ENCODE measurements around the gene PEX3. TPM values are rescaled to one million over a fixed set of nuclear protein-coding genes. Genes with fewer than 3 reads are reported as not detected.

Gene PEX3
- total RNA-seq, 1 experiment from 2014 or later, result 12.9 TPM

GRCh38 chr6:143527677-143528076 lies 77.1 kb downstream of the PEX3 start:
- no peaks in the 10 kb centered on the region for H3K9me3 ChIP-seq (ENCODE audit: control insufficient read depth in 1 of 2, insufficient read depth in 1 of 2, low read depth in 1 of 2, low read length in 2 of 2)
- ATAC-seq, result no peak
- no peak for DNase-seq (ENCODE audit: low read depth, low spot score)
- H2AFZ ChIP-seq (ENCODE audit: low read depth, low read length, poor library complexity, severe bottlenecking), result no peak overlapping the region
- intact Hi-C loops (cut with micrococcal nuclease), result no loop called here
- no peaks in the 10 kb centered on the region for H3K27me3 ChIP-seq (ENCODE audit: insufficient read depth, low read length)
- no peaks in the 10 kb centered on the region for H3K79me2 ChIP-seq (ENCODE audit: insufficient read depth, low read length)
- no peak overlapping the region for H3K4me3 ChIP-seq (replicated peaks in 1 of 2; ENCODE audit: low read depth in 1 of 2, low read length in 2 of 2)
- POLR2A ChIA-PET, result no interaction called here
- no peak overlapping the region for H3K27ac ChIP-seq (ENCODE audit: low read depth, low read length)
- RAD21 ChIA-PET (ENCODE audit: low non-redundant PET in 1 of 2, low total read pairs in 2 of 2, uncharacterized antibody in 2 of 2, unreplicated experiment in 2 of 2), result no interaction called here
- H3K36me3 ChIP-seq (ENCODE audit: control insufficient read depth in 1 of 2, insufficient read depth in 2 of 2, low read length in 2 of 2), result no peaks in the 10 kb centered on the region
- no peaks in the 10 kb centered on the region for H4K20me1 ChIP-seq (ENCODE audit: insufficient read depth)
- H3K4me1 ChIP-seq (ENCODE audit: control insufficient read depth in 1 of 2, insufficient read depth in 2 of 2, low read length in 2 of 2), result no peaks in the 10 kb centered on the region
- no peak overlapping the region for H3K9ac ChIP-seq (ENCODE audit: low read length)
- TF ChIP-seq EGR1 (IDR thresholded peaks at IDR 0.05; ENCODE audit: low read depth) (no peak), SRF (IDR thresholded peaks at IDR 0.05; ENCODE audit: low read depth) (no peak), MAX (IDR thresholded peaks at IDR 0.05) (no peak), POLR2AphosphoS5 (IDR thresholded peaks at IDR 0.05; ENCODE audit: low read depth, low read length) (no peak)
- BruUV-seq (replicated peaks), result no TSS peak
- H3K4me2 ChIP-seq (ENCODE audit: low read length), result no peak overlapping the region
- CTCF ChIA-PET, result no interaction called here
- no peaks in the 10 kb centered on the region for H3K9me2 ChIP-seq (ENCODE audit: insufficient read depth)

DNA sequence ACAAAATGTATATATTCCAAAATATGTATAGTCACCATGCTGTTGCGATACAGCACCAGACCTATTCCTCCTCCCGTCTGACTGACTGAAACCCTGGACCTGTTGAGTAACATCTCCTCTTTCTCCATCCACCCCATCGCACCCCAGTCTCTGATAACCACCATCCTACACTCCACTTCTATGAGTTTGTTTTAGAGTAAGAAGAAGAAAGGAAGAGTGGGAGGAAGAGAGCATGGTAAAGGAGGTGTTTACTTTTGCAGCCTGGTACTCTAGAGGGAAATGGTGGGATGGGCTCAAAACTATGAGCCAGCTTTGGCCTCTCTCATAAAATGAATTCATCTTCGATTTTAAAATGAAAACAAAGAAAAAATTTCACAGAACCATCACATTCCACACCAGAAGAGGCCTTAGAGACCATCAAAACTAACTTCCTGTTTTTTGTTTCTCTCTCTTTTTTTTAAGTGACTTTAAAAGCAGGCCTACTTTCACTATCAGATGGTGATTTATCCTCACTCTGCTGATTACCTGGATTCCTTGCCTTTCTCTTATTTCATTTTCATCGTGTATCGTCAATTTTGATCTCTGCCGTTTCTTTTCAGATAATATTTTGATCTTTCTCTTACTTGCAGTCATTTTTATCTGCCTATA lies 77.7 kb downstream of the PEX3 start:
- ChIA-PET POLR2A (no interaction called here), RAD21 (ENCODE audit: low non-redundant PET in 1 of 2, low total read pairs in 2 of 2, uncharacterized antibody in 2 of 2, unreplicated experiment in 2 of 2) (no interaction called here), CTCF (interaction anchor here (0.6 kb wide), 1 partner anchor 47 kb away, joined by 3 read pairs; no protein-coding TSS in a partner anchor)
- DNase-seq (ENCODE audit: low read depth, low spot score) (no peak), ATAC-seq (no peak)
- Histone ChIP-seq H3K27ac (ENCODE audit: low read depth, low read length) (no peak overlapping the region), H3K9me2 (ENCODE audit: insufficient read depth) (no peaks in the 10 kb centered on the region), H3K9me3 (ENCODE audit: control insufficient read depth in 1 of 2, insufficient read depth in 1 of 2, low read depth in 1 of 2, low read length in 2 of 2) (no peaks in the 10 kb centered on the region), H4K20me1 (ENCODE audit: insufficient read depth) (no peaks in the 10 kb centered on the region), H3K4me3 (replicated peaks in 1 of 2; ENCODE audit: low read depth in 1 of 2, low read length in 2 of 2) (no peak overlapping the region), H3K27me3 (ENCODE audit: insufficient read depth, low read length) (no peaks in the 10 kb centered on the region), H3K4me1 (ENCODE audit: control insufficient read depth in 1 of 2, insufficient read depth in 2 of 2, low read length in 2 of 2) (no peaks in the 10 kb centered on the region), H3K36me3 (ENCODE audit: control insufficient read depth in 1 of 2, insufficient read depth in 2 of 2, low read length in 2 of 2) (no peaks in the 10 kb centered on the region), H3K4me2 (ENCODE audit: low read length) (no peak overlapping the region), H2AFZ (ENCODE audit: low read depth, low read length, poor library complexity, severe bottlenecking) (peak overlapping the region; percentile 38), H3K9ac (ENCODE audit: low read length) (no peak overlapping the region), H3K79me2 (ENCODE audit: insufficient read depth, low read length) (no peaks in the 10 kb centered on the region)
- no peak for TF ChIP-seq SIN3A (IDR thresholded peaks at IDR 0.05; ENCODE audit: low read depth)
- TF ChIP-seq, protein P1, sequence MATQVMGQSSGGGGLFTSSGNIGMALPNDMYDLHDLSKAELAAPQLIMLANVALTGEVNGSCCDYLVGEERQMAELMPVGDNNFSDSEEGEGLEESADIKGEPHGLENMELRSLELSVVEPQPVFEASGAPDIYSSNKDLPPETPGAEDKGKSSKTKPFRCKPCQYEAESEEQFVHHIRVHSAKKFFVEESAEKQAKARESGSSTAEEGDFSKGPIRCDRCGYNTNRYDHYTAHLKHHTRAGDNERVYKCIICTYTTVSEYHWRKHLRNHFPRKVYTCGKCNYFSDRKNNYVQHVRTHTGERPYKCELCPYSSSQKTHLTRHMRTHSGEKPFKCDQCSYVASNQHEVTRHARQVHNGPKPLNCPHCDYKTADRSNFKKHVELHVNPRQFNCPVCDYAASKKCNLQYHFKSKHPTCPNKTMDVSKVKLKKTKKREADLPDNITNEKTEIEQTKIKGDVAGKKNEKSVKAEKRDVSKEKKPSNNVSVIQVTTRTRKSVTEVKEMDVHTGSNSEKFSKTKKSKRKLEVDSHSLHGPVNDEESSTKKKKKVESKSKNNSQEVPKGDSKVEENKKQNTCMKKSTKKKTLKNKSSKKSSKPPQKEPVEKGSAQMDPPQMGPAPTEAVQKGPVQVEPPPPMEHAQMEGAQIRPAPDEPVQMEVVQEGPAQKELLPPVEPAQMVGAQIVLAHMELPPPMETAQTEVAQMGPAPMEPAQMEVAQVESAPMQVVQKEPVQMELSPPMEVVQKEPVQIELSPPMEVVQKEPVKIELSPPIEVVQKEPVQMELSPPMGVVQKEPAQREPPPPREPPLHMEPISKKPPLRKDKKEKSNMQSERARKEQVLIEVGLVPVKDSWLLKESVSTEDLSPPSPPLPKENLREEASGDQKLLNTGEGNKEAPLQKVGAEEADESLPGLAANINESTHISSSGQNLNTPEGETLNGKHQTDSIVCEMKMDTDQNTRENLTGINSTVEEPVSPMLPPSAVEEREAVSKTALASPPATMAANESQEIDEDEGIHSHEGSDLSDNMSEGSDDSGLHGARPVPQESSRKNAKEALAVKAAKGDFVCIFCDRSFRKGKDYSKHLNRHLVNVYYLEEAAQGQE (IDR thresholded peaks at IDR 0.05; ENCODE audit: low read depth), result no peak
- intact Hi-C loops (cut with micrococcal nuclease), result no loop called here
- BruUV-seq (replicated peaks), result no TSS peak

All from HCT116 (cell line).